WTC11 (cell line): ENCODE data around the gene PLXNA2. TPM values are rescaled to one million over a fixed set of nuclear protein-coding genes. Genes with fewer than 3 reads are reported as not detected.

Experiments
- ATAC-seq: fragments of 200-7000 bp; cut with Tn5 transposase; 2 replicates; pipeline ENCODE4 v1.10.0; 2021; ENCODE audit warnings: mild to moderate bottlenecking, moderate library complexity
- CTCF ChIA-PET: fragments of 300-600 bp; sonication (Branson Sonifier 250); formaldehyde crosslinking; loops from one replicate; lab custom pipeline; 2021; ENCODE audit warnings: antibody characterized with exemption; lab: Charles Lee
- POLR2A ChIA-PET: fragments of 350-600 bp; sonication (Branson Sonifier 250); formaldehyde crosslinking; loops from one replicate; lab custom pipeline; 2021; ENCODE audit warnings: antibody characterized with exemption; lab: Charles Lee
- DNase-seq: peaks from one replicate; pipeline ENCODE4 v3.0.0; 2021; ENCODE audit warnings: low spot score
- H3K27ac Mint-ChIP-seq: 2 replicates; pipeline ENCODE4 v1.8.0; 2021; ENCODE audit warnings: mixed read lengths
- H3K27me3 Mint-ChIP-seq: 2 replicates; pipeline ENCODE4 v1.8.0; 2021; ENCODE audit warnings: low read depth, mild to moderate bottlenecking, moderate library complexity, mixed read lengths
- H3K36me3 Mint-ChIP-seq: 2 replicates; pipeline ENCODE4 v1.8.0; 2021; ENCODE audit warnings: mixed read lengths
- H3K4me1 Mint-ChIP-seq: 2 replicates; pipeline ENCODE4 v1.8.0; 2022; ENCODE audit warnings: mixed read lengths
- H3K4me3 Mint-ChIP-seq: 2 replicates; pipeline ENCODE4 v1.8.0; 2021; ENCODE audit warnings: mild to moderate bottlenecking, moderate library complexity, mixed read lengths
- H3K9me3 Mint-ChIP-seq: 2 replicates; pipeline ENCODE4 v1.8.0; 2021; ENCODE audit warnings: mixed read lengths
- ATF3 ChIP-seq: sonication (generic); formaldehyde crosslinking; conservative IDR thresholded peaks from 2 replicates; pipeline ENCODE4 v1.8.1; 2022; ENCODE audit warnings: mild to moderate bottlenecking, missing genetic modification reagents
- ATF6 ChIP-seq: sonication (generic); formaldehyde crosslinking; IDR thresholded peaks from 2 replicates; pipeline ENCODE4 v1.8.1; 2023; ENCODE audit warnings: mild to moderate bottlenecking, missing genetic modification reagents
- CREB1 ChIP-seq: sonication (generic); formaldehyde crosslinking; IDR thresholded peaks from 2 replicates; pipeline ENCODE4 v1.8.0; 2023; ENCODE audit warnings: mild to moderate bottlenecking, missing genetic modification reagents
- FOXK1 ChIP-seq: sonication (generic); formaldehyde crosslinking; IDR thresholded peaks from 2 replicates; pipeline ENCODE4 v1.8.0; 2022; ENCODE audit warnings: mild to moderate bottlenecking, moderate library complexity, missing genetic modification reagents
- GTF2I ChIP-seq: fragments of 250-450 bp; sonication (Bioruptor Pico); conservative IDR thresholded peaks from 2 replicates; pipeline ENCODE4 v1.4.0; 2021; ENCODE audit warnings: mild to moderate bottlenecking
- JAZF1 ChIP-seq: fragments of 250-450 bp; sonication (Bioruptor Pico); IDR thresholded peaks from 2 replicates; pipeline ENCODE4 v1.9.0; 2021; ENCODE audit warnings: moderate library complexity, mild to moderate bottlenecking, inconsistent platforms
- KAT7 ChIP-seq: sonication (generic); formaldehyde crosslinking; IDR thresholded peaks from 2 replicates; pipeline ENCODE4 v1.8.1; 2023; ENCODE audit warnings: missing genetic modification reagents, mild to moderate bottlenecking, borderline replicate concordance
- MAX ChIP-seq: sonication (generic); formaldehyde crosslinking; IDR thresholded peaks from 2 replicates; pipeline ENCODE4 v1.8.0; 2022; ENCODE audit warnings: mild to moderate bottlenecking, missing genetic modification reagents
- MYBL2 ChIP-seq: sonication (generic); formaldehyde crosslinking; IDR thresholded peaks from 2 replicates; pipeline ENCODE4 v1.8.1; 2023; ENCODE audit warnings: mild to moderate bottlenecking, moderate library complexity, missing genetic modification reagents
- NR1H2 ChIP-seq: sonication (generic); formaldehyde crosslinking; IDR thresholded peaks from 2 replicates; pipeline ENCODE4 v1.9.0; 2021; ENCODE audit warnings: mild to moderate bottlenecking, moderate library complexity, missing genetic modification reagents
- NR2C2 ChIP-seq: sonication (generic); formaldehyde crosslinking; IDR thresholded peaks from 2 replicates; pipeline ENCODE4 v1.8.0; 2022; ENCODE audit warnings: mild to moderate bottlenecking, missing genetic modification reagents
- NR3C1 ChIP-seq: sonication (generic); formaldehyde crosslinking; conservative IDR thresholded peaks from 2 replicates; pipeline ENCODE4 v1.8.1; 2023; ENCODE audit warnings: low read depth, mild to moderate bottlenecking, missing genetic modification reagents
- OVOL2 ChIP-seq: fragments of 250-450 bp; sonication (Bioruptor Pico); IDR thresholded peaks from 2 replicates; pipeline ENCODE4 v1.9.0; 2021; ENCODE audit warnings: mild to moderate bottlenecking, borderline replicate concordance
- TCF7 ChIP-seq: sonication (generic); formaldehyde crosslinking; IDR thresholded peaks from 2 replicates; pipeline ENCODE4 v1.8.0; 2022; ENCODE audit warnings: mild to moderate bottlenecking, low read depth, missing genetic modification reagents, moderate library complexity
- TEAD1 ChIP-seq: sonication (generic); formaldehyde crosslinking; IDR thresholded peaks from 2 replicates; pipeline ENCODE4 v1.8.0; 2022; ENCODE audit warnings: mild to moderate bottlenecking, missing genetic modification reagents
- TP53 ChIP-seq: sonication (generic); formaldehyde crosslinking; IDR thresholded peaks from 2 replicates; pipeline ENCODE4 v1.8.1; 2023; ENCODE audit warnings: mild to moderate bottlenecking, missing genetic modification reagents
- USF2 ChIP-seq: sonication (generic); formaldehyde crosslinking; IDR thresholded peaks from 2 replicates; pipeline ENCODE4 v1.8.1; 2023; ENCODE audit warnings: mild to moderate bottlenecking, missing genetic modification reagents, moderate library complexity
- ZBTB43 ChIP-seq: sonication (generic); formaldehyde crosslinking; IDR thresholded peaks from 2 replicates; pipeline ENCODE4 v1.8.1; 2023; ENCODE audit warnings: mild to moderate bottlenecking, missing genetic modification reagents
- ZMAT4 ChIP-seq: fragments of 250-450 bp; sonication (Bioruptor Pico); IDR thresholded peaks from 2 replicates; pipeline ENCODE4 v1.9.0; 2021; ENCODE audit warnings: mild to moderate bottlenecking
- ZNF121 ChIP-seq: sonication (generic); formaldehyde crosslinking; IDR thresholded peaks from 2 replicates; pipeline ENCODE4 v1.8.0; 2023; ENCODE audit warnings: missing genetic modification reagents
- ZNF317 ChIP-seq: sonication (generic); formaldehyde crosslinking; IDR thresholded peaks from 2 replicates; pipeline ENCODE4 v1.8.1; 2023; ENCODE audit warnings: low read depth, mild to moderate bottlenecking, moderate library complexity, missing genetic modification reagents, borderline replicate concordance
- ZNF512 ChIP-seq: sonication (generic); formaldehyde crosslinking; IDR thresholded peaks from 2 replicates; pipeline ENCODE4 v1.8.1; 2022; ENCODE audit warnings: missing genetic modification reagents, borderline replicate concordance
- ZNF671 ChIP-seq: fragments of 250-450 bp; sonication (Bioruptor Pico); IDR thresholded peaks from 2 replicates; pipeline ENCODE4 v1.8.0; 2021; ENCODE audit warnings: mild to moderate bottlenecking
- total RNA-seq: library from RNA; stranded (reverse); gene quantifications from 3 replicates; pipeline ENCODE4 v1.2.3, GENCODE V29; 2021

PLXNA2 gene
- total RNA-seq, 1 experiment from 2014 or later: 4.2 TPM

GRCh38 chr1:208250613-208251012 is 6.4 kb upstream of the PLXNA2 start:
- peaks cover 28% of the 10 kb centered on the region for H3K27me3 Mint-ChIP-seq
- no peaks in the 10 kb centered on the region for H3K36me3 Mint-ChIP-seq
- H3K4me1 Mint-ChIP-seq: peaks cover 15% of the 10 kb centered on the region
- ChIA-PET CTCF (interaction anchor here (0.9 kb wide), 1 partner anchor 12 kb away, joined by 4 read pairs; no protein-coding TSS in a partner anchor), POLR2A (interaction anchor here (0.9 kb wide), 1 partner anchor 22 kb away, joined by 3 read pairs; no protein-coding TSS in a partner anchor)
- H3K27ac Mint-ChIP-seq: no peak overlapping the region
- DNase-seq (no peak), ATAC-seq (no peak)
- TF ChIP-seq NR2C2 (CRISPR knock-in tag): no peak
- no peak for TF ChIP-seq ZNF121 (CRISPR knock-in tag)
- no peak for TF ChIP-seq USF2 (CRISPR knock-in tag)
- TF ChIP-seq NR1H2 (CRISPR knock-in tag): no peak
- TF ChIP-seq ZMAT4 (CRISPR knock-in tag): no peak
- no peak for TF ChIP-seq ZNF512 (CRISPR knock-in tag)
- TF ChIP-seq TCF7 (CRISPR knock-in tag): no peak
- TF ChIP-seq ATF6 (CRISPR knock-in tag): no peak
- no peak for TF ChIP-seq ZBTB43
- no peak for TF ChIP-seq MAX (CRISPR knock-in tag)
- TF ChIP-seq JAZF1 (CRISPR knock-in tag): no peak
- TF ChIP-seq GTF2I (CRISPR knock-in tag): no peak
- TF ChIP-seq ATF3 (CRISPR knock-in tag): no peak
- TF ChIP-seq TP53 (CRISPR knock-in tag): no peak
- no peak for TF ChIP-seq CREB1 (CRISPR knock-in tag)
- TF ChIP-seq NR3C1 (CRISPR knock-in tag): no peak
- TF ChIP-seq MYBL2 (CRISPR knock-in tag): no peak
- H3K9me3 Mint-ChIP-seq: no peaks in the 10 kb centered on the region
- H3K4me3 Mint-ChIP-seq: no peak overlapping the region

GRCh38 chr1:208248991-208249696 is 5.0 kb upstream of the PLXNA2 start:
- no peaks in the 10 kb centered on the region for H3K36me3 Mint-ChIP-seq
- no peaks in the 10 kb centered on the region for H3K9me3 Mint-ChIP-seq
- peaks cover 26% of the 10 kb centered on the region for H3K4me1 Mint-ChIP-seq
- ATAC-seq: no peak
- ChIA-PET CTCF (interaction anchor here (0.7 to 1.0 kb wide), 2 partner anchors 9 to 11 kb away, joined by 3 read pairs; no protein-coding TSS in a partner anchor), POLR2A (interaction anchor here (0.6 kb wide), 1 partner anchor 233 kb away, joined by 4 read pairs; no protein-coding TSS in a partner anchor)
- H3K27ac Mint-ChIP-seq: no peak overlapping the region
- H3K4me3 Mint-ChIP-seq: no peak overlapping the region
- peaks cover 27% of the 10 kb centered on the region for H3K27me3 Mint-ChIP-seq
- DNase-seq: no peak
- TF ChIP-seq ZNF671 (CRISPR knock-in tag) (no peak), FOXK1 (no peak), KAT7 (CRISPR knock-in tag) (no peak), JAZF1 (CRISPR knock-in tag) (no peak), TEAD1 (CRISPR knock-in tag) (no peak), NR1H2 (CRISPR knock-in tag) (no peak), OVOL2 (CRISPR knock-in tag) (no peak), ZNF317 (CRISPR knock-in tag) (no peak)
- TF ChIP-seq, all 79 proteins: peak for 0
